H1 (cell line): ENCODE results near the gene SUCNR1. TPM values are rescaled to one million over a fixed set of nuclear protein-coding genes. Genes with fewer than 3 reads are reported as not detected.

Experiments used
- CTCF ChIA-PET: fragments of 300-600 bp; sonication (Branson Sonifier 250); formaldehyde crosslinking; loops from one replicate; lab custom pipeline; 2021; ENCODE audit not compliant: partially characterized antibody; lab: Charles Lee
- POLR2A ChIA-PET: fragments of 300-600 bp; sonication (Branson Sonifier 250); formaldehyde crosslinking; loops from one replicate; lab custom pipeline; 2021; ENCODE audit warnings: inconsistent platforms; ENCODE audit not compliant: partially characterized antibody; lab: Charles Lee
- DNase-seq, 2 experiments: peaks; one replicate each; pipeline versions ENCODE4 v3.0.0 to v3.0.0-alpha.2; 2010 to 2022; ENCODE audit warnings: low spot score in 2 of 2, low read depth in 1 of 2, mixed read lengths in 1 of 2
- FAIRE-seq: peaks from 2 replicates; lab custom pipeline; 2011; peaks lifted over from hg19 to GRCh38; lab: Jason Lieb, UNC
- H2AFZ ChIP-seq: 2 replicates; pipeline ENCODE4 v1.8.1; 2012; ENCODE audit warnings: low read length, inconsistent platforms
- H2AK5ac ChIP-seq: 2 replicates; pipeline ENCODE4 v1.6.1; 2013; ENCODE audit warnings: low read depth, low read length
- H2BK120ac ChIP-seq: replicated peaks from 2 replicates; pipeline ENCODE3; 2013; ENCODE audit warnings: low read depth, low read length, inconsistent platforms
- H2BK12ac ChIP-seq: 2 replicates; pipeline ENCODE4 v1.6.1; 2013; ENCODE audit warnings: low read depth, low read length
- H2BK15ac ChIP-seq: 2 replicates; pipeline ENCODE4 v1.6.1; 2013; ENCODE audit warnings: low read length
- H2BK20ac ChIP-seq: 2 replicates; pipeline ENCODE4 v1.6.1; 2013; ENCODE audit warnings: low read length
- H2BK5ac ChIP-seq: 2 replicates; pipeline ENCODE4 v1.6.1; 2013; ENCODE audit warnings: low read depth, low read length
- H3K14ac ChIP-seq: 2 replicates; pipeline ENCODE4 v1.6.1; 2013; ENCODE audit warnings: inconsistent platforms; ENCODE audit not compliant: insufficient read length
- H3K18ac ChIP-seq: 2 replicates; pipeline ENCODE4 v1.6.1; 2013; ENCODE audit warnings: low read length; ENCODE audit errors: extremely low read depth
- H3K23ac ChIP-seq: 2 replicates; pipeline ENCODE4 v1.6.1; 2013; ENCODE audit warnings: inconsistent platforms; ENCODE audit not compliant: insufficient read length
- H3K23me2 ChIP-seq: 2 replicates; pipeline ENCODE4 v1.6.1; 2013; ENCODE audit warnings: low read depth, low read length
- H3K27ac ChIP-seq: 2 replicates; pipeline ENCODE4 v1.6.1; 2011; ENCODE audit warnings: low read depth, low read length, inconsistent platforms
- H3K27me3 ChIP-seq, 4 experiments: replicated peaks in 1 of 4; 1 replicate in 1 of 4; 2 replicates in 3 of 4; pipeline versions ENCODE4 v1.6.1 to v1.8.1; 2011 to 2013; ENCODE audit warnings: low read length in 3 of 4, mild to moderate bottlenecking in 3 of 4, inconsistent platforms in 2 of 4, mixed read lengths in 2 of 4, moderate library complexity in 1 of 4; ENCODE audit not compliant: control insufficient read depth in 3 of 4, insufficient read depth in 3 of 4; ENCODE audit errors: extremely low read depth in 1 of 4
- H3K36me3 ChIP-seq, 4 experiments: 2 replicates each; pipeline versions ENCODE4 v1.6.1 to v1.8.1; 2011 to 2013; ENCODE audit warnings: mild to moderate bottlenecking in 4 of 4, low read length in 3 of 4, moderate library complexity in 2 of 4, control low read depth in 1 of 4, inconsistent platforms in 1 of 4; ENCODE audit not compliant: insufficient read depth in 4 of 4, control insufficient read depth in 2 of 4
- H3K4ac ChIP-seq: replicated peaks from 2 replicates; pipeline ENCODE3; 2013; ENCODE audit warnings: low read length, low read depth, mixed read lengths, inconsistent platforms; ENCODE audit not compliant: insufficient read length
- H3K4me1 ChIP-seq, 4 experiments: replicated peaks in 1 of 4; 1 replicate in 1 of 4; 2 replicates in 3 of 4; pipeline versions ENCODE4 v1.6.1 to v1.8.1; 2011 to 2013; ENCODE audit warnings: low read length in 3 of 4, inconsistent platforms in 2 of 4, mixed read lengths in 1 of 4; ENCODE audit not compliant: insufficient read depth in 4 of 4, control insufficient read depth in 3 of 4
- H3K4me2 ChIP-seq, 2 experiments: 2 replicates each; pipeline versions ENCODE4 v1.6.1 to v1.8.1; 2011 to 2013; ENCODE audit warnings: low read depth in 2 of 2, low read length in 2 of 2, control low read depth in 1 of 2, inconsistent platforms in 1 of 2, mild to moderate bottlenecking in 1 of 2; ENCODE audit not compliant: insufficient read depth in 1 of 2
- H3K4me3 ChIP-seq, 4 experiments: fragments of 200-600, 300-600 bp in 1 of 4; sonication (generic), shearing (Covaris generic), sonication (Bioruptor Twin) in 1 of 4; 2 replicates each; pipeline versions ENCODE4 v1.5.1 to v1.8.1; 2011 to 2016; ENCODE audit warnings: low read length in 4 of 4, low read depth in 3 of 4, control low read depth in 2 of 4, inconsistent platforms in 2 of 4, mild to moderate bottlenecking in 2 of 4, mixed read lengths in 1 of 4, moderate library complexity in 1 of 4; ENCODE audit not compliant: insufficient read depth in 2 of 4; ENCODE audit errors: extremely low read depth in 1 of 4
- H3K56ac ChIP-seq: replicated peaks from 2 replicates; pipeline ENCODE3; 2013; ENCODE audit warnings: low read depth, mild to moderate bottlenecking, mixed read lengths, low read length, inconsistent platforms; ENCODE audit not compliant: insufficient read length
- H3K79me1 ChIP-seq: 2 replicates; pipeline ENCODE4 v1.6.1; 2013; ENCODE audit warnings: low read depth, low read length, control low read depth
- H3K79me2 ChIP-seq, 2 experiments: 2 replicates each; pipeline versions ENCODE4 v1.6.1 to v1.8.1; 2012 to 2013; ENCODE audit warnings: low read length in 2 of 2, mild to moderate bottlenecking in 2 of 2, inconsistent platforms in 1 of 2; ENCODE audit not compliant: insufficient read depth in 2 of 2, control insufficient read depth in 1 of 2
- H3K9ac ChIP-seq, 4 experiments: replicated peaks in 1 of 4; 1 replicate in 1 of 4; 2 replicates in 3 of 4; pipeline versions ENCODE4 v1.6.1 to v1.8.1; 2011 to 2013; ENCODE audit warnings: low read depth in 3 of 4, low read length in 3 of 4, control low read depth in 2 of 4, mild to moderate bottlenecking in 2 of 4, moderate library complexity in 2 of 4, inconsistent platforms in 1 of 4; ENCODE audit errors: extremely low read depth in 1 of 4
- H3K9me3 ChIP-seq, 2 experiments: 2 replicates each; pipeline versions ENCODE4 v1.6.1 to v1.8.1; 2012 to 2013; ENCODE audit warnings: mild to moderate bottlenecking in 2 of 2, moderate library complexity in 2 of 2, control low read depth in 1 of 2, inconsistent platforms in 1 of 2, low read depth in 1 of 2, low read length in 1 of 2, mixed read lengths in 1 of 2; ENCODE audit not compliant: insufficient read depth in 2 of 2
- H4K20me1 ChIP-seq, 2 experiments: replicated peaks in 1 of 2; 2 replicates each; pipeline versions ENCODE3 to v1.8.1; 2011 to 2013; ENCODE audit warnings: inconsistent platforms in 2 of 2, low read length in 2 of 2, mild to moderate bottlenecking in 1 of 2; ENCODE audit not compliant: insufficient read depth in 2 of 2, control insufficient read depth in 1 of 2
- H4K5ac ChIP-seq: 2 replicates; pipeline ENCODE4 v1.6.1; 2013; ENCODE audit warnings: low read length, low read depth, mixed read lengths, inconsistent platforms; ENCODE audit not compliant: insufficient read length
- H4K8ac ChIP-seq: 2 replicates; pipeline ENCODE4 v1.8.0; 2013; ENCODE audit warnings: mild to moderate bottlenecking, moderate library complexity, low read length, inconsistent platforms; ENCODE audit not compliant: insufficient read depth; ENCODE audit errors: extremely low read depth
- H4K91ac ChIP-seq: replicated peaks from 2 replicates; pipeline ENCODE3; 2013; ENCODE audit warnings: low read length, mixed read lengths, inconsistent platforms; ENCODE audit not compliant: insufficient read length
- GTF2F1 ChIP-seq: IDR thresholded peaks from 2 replicates; pipeline ENCODE4 v1.6.1; 2012; ENCODE audit warnings: low read depth, low read length, improper control_type of control experiment, borderline replicate concordance
- JUND ChIP-seq: IDR thresholded peaks from 2 replicates; pipeline ENCODE4 v1.6.1; 2011; ENCODE audit warnings: mild to moderate bottlenecking, improper control_type of control experiment, low read length
- NRF1 ChIP-seq: IDR thresholded peaks from 2 replicates; pipeline ENCODE4 v1.6.1; 2011; ENCODE audit warnings: mild to moderate bottlenecking, low read depth, low read length, improper control_type of control experiment
- SIN3A ChIP-seq, 2 experiments: IDR thresholded peaks in 1 of 2; conservative IDR thresholded peaks in 1 of 2; 2 replicates each; pipeline ENCODE4 v1.6.1; 2011 to 2012; ENCODE audit warnings: low read length in 2 of 2, improper control_type of control experiment in 1 of 2, low read depth in 1 of 2, mild to moderate bottlenecking in 1 of 2
- SIRT6 ChIP-seq: IDR thresholded peaks from one replicate; pipeline ENCODE4 v1.7.1; 2012; ENCODE audit warnings: low read length, inconsistent platforms
- SIX5 ChIP-seq: IDR thresholded peaks from 2 replicates; pipeline ENCODE4 v1.6.1; 2011; ENCODE audit warnings: mild to moderate bottlenecking, low read depth, low read length
- SUZ12 ChIP-seq: fragments of 200-600 bp; sonication (generic); IDR thresholded peaks from 2 replicates; pipeline ENCODE4 v1.6.1; 2012; ENCODE audit warnings: mild to moderate bottlenecking, inconsistent platforms, low read length, moderate library complexity, mixed read lengths
- TBP ChIP-seq: IDR thresholded peaks from 2 replicates; pipeline ENCODE4 v1.6.1; 2011; ENCODE audit warnings: low read depth, low read length, improper control_type of control experiment
- WGBS, 2 experiments: shearing (Covaris generic) in 1 of 2; methylation state at CpG; one replicate each; pipeline versions ENCODE4 v1.1.6 to v1.1.7; 2013 to 2015; ENCODE audit warnings: low lambda C conversion rate in 2 of 2, mixed read lengths in 2 of 2, inconsistent platforms in 1 of 2, low coverage in 1 of 2, missing lambda C conversion rate in 1 of 2; ENCODE audit not compliant: insufficient replicate concordance in 2 of 2, insufficient coverage in 1 of 2, insufficient read length in 1 of 2; ENCODE audit errors: extremely low coverage in 1 of 2, missing lambda C conversion rate in 1 of 2; 5-methylcytosine and 5-hydroxymethylcytosine counted together
- polyA plus RNA-seq, 7 experiments: library from polyadenylated mRNA; depleted of rRNA in 3 of 7; stranded (reverse) in 5 of 7; unstranded in 2 of 7; fragments of >200 nt in 5 of 7; fragments of 200-250 nt in 2 of 7; gene quantifications; 1 replicate in 5 of 7; 2 replicates in 1 of 7; 4 replicates in 1 of 7; pipeline versions ENCODE4 v1.2.1 to v1.2.3, GENCODE V29; 2011 to 2013; ENCODE audit warnings: missing spikeins in 2 of 7, mixed read lengths in 2 of 7
- total RNA-seq: library from RNA; stranded (reverse); fragmentation: NEBNext Ultra II Directional; extraction: Animal tissue kit (Norgen Biotek cat#: 25700); gene quantifications from 2 replicates; pipeline ENCODE4 v1.2.1, GENCODE V29; 2021
- TF ChIP-seq, protein P1 (sequence below): IDR thresholded peaks from 2 replicates; pipeline ENCODE4 v1.6.1; 2011; ENCODE audit warnings: low read length, improper control_type of control experiment

Gene SUCNR1
- total and polyA plus RNA-seq, 2 of the 8 experiments (the other 6 are each of a cell fraction or from before 2014, with no cell fraction given) = not detected

DNA sequence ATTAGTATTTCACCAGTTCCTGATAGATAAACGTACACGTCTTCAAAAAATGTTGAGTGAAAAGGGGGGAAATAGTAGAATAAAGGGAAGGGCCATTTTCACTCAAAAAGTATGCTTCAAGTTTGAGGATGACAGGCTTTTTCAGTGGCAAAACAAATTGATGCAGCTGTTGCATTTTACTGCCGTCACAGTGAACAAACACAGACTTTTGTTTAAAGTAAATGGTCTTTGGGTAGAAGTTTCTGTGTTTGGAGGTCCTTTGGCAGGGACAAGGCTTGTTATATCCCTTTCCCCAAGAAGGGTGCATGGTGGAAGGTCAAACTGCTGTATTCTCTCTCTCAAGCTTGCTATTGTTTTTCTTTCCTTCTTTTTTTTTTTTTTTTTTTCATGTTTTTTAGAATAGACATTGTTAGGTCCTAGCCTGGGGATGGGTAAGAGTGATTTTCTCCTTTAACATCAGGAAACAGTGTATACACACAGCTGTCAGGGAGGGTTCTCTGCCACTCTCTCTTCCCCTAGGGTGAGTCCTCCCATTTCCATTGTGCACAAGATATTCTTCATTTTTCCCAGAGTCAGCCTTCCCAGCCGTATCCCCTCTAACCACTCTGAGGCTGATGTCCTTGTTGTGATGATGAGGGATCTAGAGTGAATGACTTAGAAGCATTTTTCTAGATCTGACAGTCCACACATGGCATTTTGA is 6.6 kb upstream of the SUCNR1 start:
- no peaks in the 10 kb centered on the region for H3K27me3 ChIP-seq
- no peak overlapping the region for H2BK5ac ChIP-seq
- no peak overlapping the region for H4K8ac ChIP-seq
- H3K14ac ChIP-seq = no peak overlapping the region
- H2BK12ac ChIP-seq = no peak overlapping the region
- no peaks in the 10 kb centered on the region for H4K20me1 ChIP-seq
- H3K4me3 ChIP-seq = no peak overlapping the region
- no peak overlapping the region for H2AK5ac ChIP-seq
- H4K5ac ChIP-seq = no peak overlapping the region
- H4K91ac ChIP-seq = no peak overlapping the region
- H3K4ac ChIP-seq = no peak overlapping the region
- WGBS, 2 experiments = 88% methylated on average over 4 of the region's 4 CpGs; no CpG with 5 or more reads in 1 of the 2 experiments
- no peaks in the 10 kb centered on the region for H3K79me2 ChIP-seq
- H2AFZ ChIP-seq = no peak overlapping the region
- H3K27ac ChIP-seq = no peak overlapping the region
- H3K36me3 ChIP-seq = no peaks in the 10 kb centered on the region
- H2BK20ac ChIP-seq = no peak overlapping the region
- H3K18ac ChIP-seq = no peak overlapping the region
- no peak for FAIRE-seq
- no peak overlapping the region for H3K23ac ChIP-seq
- no peak overlapping the region for H3K56ac ChIP-seq
- DNase-seq = no peak
- ChIA-PET POLR2A (no interaction called here), CTCF (no interaction called here)
- H3K23me2 ChIP-seq = no peaks in the 10 kb centered on the region
- no peaks in the 10 kb centered on the region for H3K9me3 ChIP-seq
- TF ChIP-seq JUND (no peak), SIRT6 (no peak), SIX5 (no peak), SUZ12 (no peak), TBP (no peak), GTF2F1 (no peak), NRF1 (no peak), SIN3A (conservative IDR thresholded peaks at IDR 0.05 in 1 of 2, IDR thresholded peaks at IDR 0.05 in 1 of 2; ENCODE audit: low read depth in 1 of 2, low read length in 2 of 2) (no peak)
- TF ChIP-seq, protein P1, sequence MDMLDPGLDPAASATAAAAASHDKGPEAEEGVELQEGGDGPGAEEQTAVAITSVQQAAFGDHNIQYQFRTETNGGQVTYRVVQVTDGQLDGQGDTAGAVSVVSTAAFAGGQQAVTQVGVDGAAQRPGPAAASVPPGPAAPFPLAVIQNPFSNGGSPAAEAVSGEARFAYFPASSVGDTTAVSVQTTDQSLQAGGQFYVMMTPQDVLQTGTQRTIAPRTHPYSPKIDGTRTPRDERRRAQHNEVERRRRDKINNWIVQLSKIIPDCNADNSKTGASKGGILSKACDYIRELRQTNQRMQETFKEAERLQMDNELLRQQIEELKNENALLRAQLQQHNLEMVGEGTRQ = no peak
- H2BK15ac ChIP-seq = no peak overlapping the region
- H3K79me1 ChIP-seq = no peaks in the 10 kb centered on the region
- H3K9ac ChIP-seq = no peak overlapping the region
- H3K4me1 ChIP-seq = no peaks in the 10 kb centered on the region
- H2BK120ac ChIP-seq = no peak overlapping the region
- H3K4me2 ChIP-seq = no peak overlapping the region
